Esophagus squamous epithelium (tissue), 5 donors: ENCODE data around the gene ARPC1A. TPM values are rescaled to one million over a fixed set of nuclear protein-coding genes. Genes with fewer than 3 reads are reported as not detected.

Experiments used
- DNase-seq: peaks from one replicate; lab custom pipeline; 2025; lab: John Stamatoyannopoulos, UW
- H3K27ac ChIP-seq, 4 donors: fragments of 200-600 bp; sonication (generic); one replicate each; pipeline ENCODE4 v1.5.1; 2016 to 2019; ENCODE audit warnings: mild to moderate bottlenecking in 1 of 4
- H3K27me3 ChIP-seq, 4 donors: fragments of 200-600 bp; sonication (generic); 1 replicate in 3 of 4; 2 replicates in 1 of 4; pipeline versions ENCODE4 v1.5.1 to v1.6.0; 2017 to 2021; ENCODE audit warnings: antibody characterized with exemption in 1 of 4
- H3K36me3 ChIP-seq, 3 donors: fragments of 200-600 bp; sonication (generic); one replicate each; pipeline ENCODE4 v1.5.1; 2016 to 2019
- H3K4me1 ChIP-seq, 3 donors: fragments of 200-600 bp; sonication (generic); one replicate each; pipeline ENCODE4 v1.5.1; 2017 to 2019
- H3K4me3 ChIP-seq, 4 donors: fragments of 200-600 bp; sonication (generic); 1 replicate in 3 of 4; 2 replicates in 1 of 4; pipeline ENCODE4 v1.5.1; 2016 to 2019; ENCODE audit warnings: mild to moderate bottlenecking in 2 of 4, moderate library complexity in 1 of 4
- H3K9me3 ChIP-seq, 3 donors: fragments of 200-600 bp; sonication (generic); one replicate each; pipeline ENCODE4 v1.5.1; 2016 to 2019
- CTCF ChIP-seq, 6 experiments: fragments of 450-650 bp in 4 of 6; fragments of 200-600 bp in 2 of 6; sonication (generic) in 2 of 6; IDR thresholded peaks; one replicate each; pipeline ENCODE4 v1.5.1; 2016 to 2019; ENCODE audit warnings: antibody characterized with exemption in 6 of 6, mild to moderate bottlenecking in 4 of 6, moderate library complexity in 4 of 6
- POLR2A ChIP-seq, 4 donors: fragments of 450-650 bp; IDR thresholded peaks; one replicate each; pipeline ENCODE4 v1.6.1; 2017; ENCODE audit warnings: antibody characterized with exemption in 4 of 4, mild to moderate bottlenecking in 4 of 4, moderate library complexity in 3 of 4
- WGBS, 2 donors: methylation state at CpG; one replicate each; pipeline ENCODE4 v1.1.5; 2018; 5-methylcytosine and 5-hydroxymethylcytosine counted together
- intact Hi-C: fragments of 100-400 bp; cut with DNase I; formaldehyde crosslinking; loops from one replicate; pipeline ENCODE4 v1.15.0; 2022
- total RNA-seq, 4 donors: library from RNA; depleted of rRNA; stranded (reverse); fragments of >200 nt; gene quantifications; one replicate each; pipeline ENCODE4 v1.1.0, GENCODE V29; 2016
- donor health status: DM: yes; HTN: yes; CAD: no.

The ARPC1A gene
- total RNA-seq, 4 donors from 2014 or later, result 114 to 155 (median 154) TPM

GRCh38 chr7:99371376-99371920, 45.8 kb downstream of the ARPC1A start:
- WGBS, 2 donors, result 86 to 91% methylated on average over 4 to 11 of the region's 11 CpGs
- no peak for TF ChIP-seq POLR2A (IDR thresholded peaks at IDR 0.05)
- no peak for TF ChIP-seq CTCF (IDR thresholded peaks at IDR 0.05)

GRCh38 chr7:99372275-99373090, 46.8 kb downstream of the ARPC1A start:
- TF ChIP-seq POLR2A (IDR thresholded peaks at IDR 0.05) (no peak), CTCF (IDR thresholded peaks at IDR 0.05) (no peak)
- no peak for DNase-seq

More at GRCh38 chr7:99371376-99371920, 45.8 kb downstream of the ARPC1A start:
- Histone ChIP-seq H3K4me1 (peaks cover 6 to 63% (median 9%) of the 10 kb centered on the region in 3 donors), H3K36me3 (peaks cover 0 to 20% (median 9%) of the 10 kb centered on the region in 3 donors), H3K4me3 (no peak overlapping the region), H3K9me3 (no peaks in the 10 kb centered on the region), H3K27ac (no peak overlapping the region), H3K27me3 (no peaks in the 10 kb centered on the region)
- intact Hi-C loops, result no loop called here
- no peak for DNase-seq

DNA sequence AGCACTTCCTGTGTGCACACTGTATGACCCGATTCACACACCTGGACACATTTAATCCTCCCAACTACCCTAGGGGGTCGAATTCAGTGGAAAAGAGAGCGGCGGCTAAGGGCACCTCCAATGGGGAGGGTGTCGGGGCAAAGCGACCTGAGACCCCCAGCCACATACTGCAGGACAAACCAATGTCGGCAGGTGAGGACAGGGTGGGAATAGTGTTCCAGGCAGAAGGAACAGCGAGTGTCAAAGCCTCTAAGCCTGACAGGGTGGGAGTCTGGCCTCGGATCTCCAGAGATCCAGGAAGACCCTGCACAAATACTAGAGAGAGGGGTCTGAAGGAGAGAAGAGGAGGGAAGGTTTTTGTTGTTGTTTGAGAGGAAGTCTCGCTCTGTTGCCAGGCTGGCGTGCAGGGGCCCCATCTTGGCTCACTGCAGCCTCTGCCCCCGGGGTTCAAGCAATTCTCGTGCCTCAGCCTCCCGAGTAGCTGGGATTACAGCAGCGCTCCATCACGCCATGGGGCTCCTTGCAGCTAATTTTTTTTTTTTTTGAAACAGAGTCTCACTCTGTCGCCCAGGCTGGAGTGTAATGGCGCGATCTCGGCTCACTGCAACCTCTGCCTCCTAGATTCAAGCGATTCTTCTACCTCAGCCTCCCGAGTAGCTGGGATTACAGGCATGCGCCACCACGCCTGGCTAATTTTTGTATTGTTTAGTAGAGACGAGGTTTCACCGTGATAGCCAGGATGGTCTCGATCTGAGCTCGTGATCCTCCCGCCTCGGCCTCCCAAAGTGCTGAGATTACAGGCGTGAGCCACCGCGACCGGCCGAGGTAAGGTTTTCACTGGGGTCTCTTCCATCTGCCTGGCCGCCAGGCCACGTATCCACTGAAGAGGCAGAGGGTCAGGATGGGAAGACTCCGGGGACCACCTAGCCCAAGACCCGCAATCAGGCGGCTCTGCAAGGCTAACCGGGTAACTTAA, 47.7 kb downstream of the ARPC1A start:
- Histone ChIP-seq H3K36me3 (peaks cover 0 to 16% (median 0%) of the 10 kb centered on the region in 3 donors), H3K4me1 (peaks cover 7 to 79% (median 14%) of the 10 kb centered on the region in 3 donors), H3K4me3 (peak overlapping the region; percentile 61 to 97 (median 80)), H3K9me3 (no peaks in the 10 kb centered on the region), H3K27me3 (no peaks in the 10 kb centered on the region), H3K27ac (peak overlapping the region; percentile 83 to 94 (median 89))
- DNase-seq, result no peak
- TF ChIP-seq CTCF (IDR thresholded peaks at IDR 0.05) (no peak), POLR2A (IDR thresholded peaks at IDR 0.05) (no peak)
- intact Hi-C loops, result no loop called here
- WGBS, 2 donors, result 84 to 87% methylated on average over 16 to 21 of the region's 41 CpGs

More at GRCh38 chr7:99372275-99373090, 46.8 kb downstream of the ARPC1A start:
- H3K27me3 ChIP-seq, result no peaks in the 10 kb centered on the region
- H3K4me3 ChIP-seq, result peak overlapping the region in 2 of 4 donors; percentile 13 to 37
- H3K27ac ChIP-seq, result peak overlapping the region in 3 of 4 donors; percentile 43 to 66 (median 52)
- H3K9me3 ChIP-seq, result no peaks in the 10 kb centered on the region
- peaks cover 7 to 70% (median 14%) of the 10 kb centered on the region in 3 donors for H3K4me1 ChIP-seq
- intact Hi-C loops, result no loop called here
- WGBS, 2 donors, result 47 to 57% methylated on average over 16 to 17 of the region's 21 CpGs
- peaks cover 0 to 15% (median 0%) of the 10 kb centered on the region in 3 donors for H3K36me3 ChIP-seq

- no peaks in the 10 kb centered on the region for H3K9me3 ChIP-seq
- peak; percentile 39 for DNase-seq
- peaks cover 12 to 82% (median 21%) of the 10 kb centered on the region in 3 donors for H3K4me1 ChIP-seq
- WGBS, 2 donors, result 0 to 2% methylated on average over 6 to 8 of the region's 95 CpGs
- peaks cover 0 to 12% (median 0%) of the 10 kb centered on the region in 3 donors for H3K36me3 ChIP-seq
- intact Hi-C loops, result no loop called here
- H3K27me3 ChIP-seq, result no peaks in the 10 kb centered on the region
- peak within 1 kb of the TSS; percentile 61 to 97 (median 80) for H3K4me3 ChIP-seq
- peak within 1 kb of the TSS; percentile 83 to 94 (median 89) for H3K27ac ChIP-seq
- TF ChIP-seq POLR2A (IDR thresholded peaks at IDR 0.05), result peak in 2 of 4 donors; percentile 47 to 66
- TF ChIP-seq CTCF (IDR thresholded peaks at IDR 0.05), result no peak
Observed at GRCh38 chr7:99374111-99375064, 48.7 kb downstream of the ARPC1A start, which contains the start of gene ARPC1B. Gene ARPC1B (plus strand): TSS chr7:99374730. CDS start chr7:99385715, 10,985 bp downstream.
